ENCODE measurements around the gene GAB1.
A peak's percentile ranks its signal among the peaks of the same experiment; 100 is the strongest.

Gene GAB1

DNA sequence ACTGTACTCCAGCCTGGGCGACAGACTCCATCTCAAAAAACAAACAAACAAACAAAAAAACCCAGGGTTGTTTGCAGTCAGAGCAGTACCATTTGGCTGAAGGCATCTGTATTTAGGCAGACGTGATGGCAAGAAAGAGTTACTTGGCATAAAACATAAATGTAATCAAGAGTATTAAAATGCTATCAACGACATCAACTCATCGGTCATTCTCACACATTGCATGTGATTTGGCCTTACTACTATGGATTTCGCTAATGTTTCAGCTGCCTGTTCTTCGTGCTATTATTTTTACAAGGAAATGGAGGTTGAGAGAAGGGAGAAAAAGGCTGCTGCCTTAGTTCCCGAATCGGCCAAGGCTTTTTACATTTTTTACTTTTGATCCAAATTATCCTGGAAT is 161.3 kb downstream of the GAB1 start:
- H3K4me3 ChIP-seq = no peak overlapping the region
- no peaks in the 10 kb centered on the region for H3K4me1 ChIP-seq
- H3K27me3 ChIP-seq (ENCODE audit: low read depth) = no peaks in the 10 kb centered on the region
- H3K36me3 ChIP-seq (replicated peaks) = no peaks in the 10 kb centered on the region
- no peak for DNase-seq (ENCODE audit: low spot score in 2 of 2)
- H3K9me3 ChIP-seq = no peaks in the 10 kb centered on the region
- in situ Hi-C loops (cut with MboI; ENCODE audit: low sequenced_read_pairs) = no loop called here

DNA sequence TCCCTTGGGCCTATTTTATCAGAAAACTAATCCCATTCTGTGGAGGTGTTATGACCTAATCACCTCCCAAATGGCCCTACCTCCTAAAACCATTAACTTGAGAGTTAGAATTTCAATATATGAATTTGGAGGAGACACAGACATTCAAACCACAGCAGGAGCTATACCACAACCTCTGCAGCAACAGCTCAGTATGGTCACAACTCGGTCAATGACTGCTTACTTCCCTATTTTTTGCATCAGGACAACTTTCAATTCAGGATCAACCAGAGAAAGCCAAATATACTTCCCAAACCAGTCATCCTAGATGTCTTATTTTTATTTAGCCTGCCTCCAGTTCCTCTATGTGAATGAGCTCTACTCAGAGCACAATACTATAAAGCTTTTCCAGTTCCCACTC is 165.6 kb downstream of the GAB1 start:
- no peaks in the 10 kb centered on the region for H3K4me1 ChIP-seq
- no peaks in the 10 kb centered on the region for H3K9me3 ChIP-seq
- H3K36me3 ChIP-seq (replicated peaks) = no peaks in the 10 kb centered on the region
- no peaks in the 10 kb centered on the region for H3K27me3 ChIP-seq (ENCODE audit: low read depth)
- DNase-seq (ENCODE audit: low spot score in 2 of 2) = no peak
- H3K4me3 ChIP-seq = no peak overlapping the region
- in situ Hi-C loops (cut with MboI; ENCODE audit: low sequenced_read_pairs) = loop anchor here (25.0 kb wide), 1 partner anchor 315 kb away; the partner anchor contains the start of gene USP38

DNA sequence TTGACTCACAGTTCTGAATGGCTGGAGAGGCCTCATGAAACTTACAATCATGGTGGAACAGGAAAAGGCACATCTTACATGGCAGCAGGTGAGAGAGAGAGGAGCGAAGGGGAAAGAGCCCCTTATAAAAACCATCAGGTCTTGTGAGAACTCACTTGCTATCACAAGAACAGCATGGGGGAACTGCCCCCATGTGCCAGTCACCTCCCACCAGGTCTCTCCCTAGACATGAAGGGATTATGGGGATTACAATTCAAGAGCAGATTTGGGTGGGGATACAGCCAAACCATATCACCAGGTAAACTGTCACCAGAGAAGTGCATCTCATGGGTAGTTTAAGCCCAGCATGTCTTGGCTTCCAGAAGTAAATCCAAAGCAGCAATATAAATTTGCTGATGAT is 169.4 kb downstream of the GAB1 start:
- Histone ChIP-seq H3K4me3 (no peak overlapping the region), H3K4me1 (peaks cover 10% of the 10 kb centered on the region), H3K9me3 (no peaks in the 10 kb centered on the region), H3K27me3 (ENCODE audit: low read depth) (no peaks in the 10 kb centered on the region), H3K36me3 (replicated peaks) (no peaks in the 10 kb centered on the region)
- no peak for DNase-seq (ENCODE audit: low spot score in 2 of 2)
- in situ Hi-C loops (cut with MboI; ENCODE audit: low sequenced_read_pairs) = loop anchor here (25.0 kb wide), 1 partner anchor 319 kb away; the partner anchor contains the start of gene USP38

DNA sequence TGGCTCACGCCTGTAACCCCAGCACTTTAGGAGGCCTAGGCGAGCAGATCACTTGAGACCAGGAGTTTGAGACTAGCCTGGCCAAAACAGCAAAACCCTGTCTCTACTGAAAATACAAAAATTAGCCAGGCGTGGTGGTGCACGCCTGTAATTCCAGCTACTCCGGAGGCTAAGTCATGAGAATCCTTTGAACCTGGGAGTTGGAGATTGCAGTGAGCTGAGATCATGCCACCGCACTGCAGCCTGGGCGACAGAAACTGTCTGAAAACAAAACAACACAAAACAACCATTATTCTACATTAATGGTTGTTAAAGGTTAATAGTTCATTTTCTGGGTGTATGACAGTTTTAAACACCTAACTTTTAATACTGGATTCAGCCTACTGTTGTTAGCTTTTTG is 175.2 kb downstream of the GAB1 start:
- Histone ChIP-seq H3K9me3 (no peaks in the 10 kb centered on the region), H3K4me1 (peaks cover 28% of the 10 kb centered on the region), H3K36me3 (replicated peaks) (no peaks in the 10 kb centered on the region), H3K27me3 (ENCODE audit: low read depth) (no peaks in the 10 kb centered on the region), H3K4me3 (no peak overlapping the region)
- DNase-seq (ENCODE audit: low spot score in 2 of 2) = no peak
- in situ Hi-C loops (cut with MboI; ENCODE audit: low sequenced_read_pairs) = loop anchor here (25.0 kb wide), 1 partner anchor 325 kb away; the partner anchor contains the start of gene USP38

DNA sequence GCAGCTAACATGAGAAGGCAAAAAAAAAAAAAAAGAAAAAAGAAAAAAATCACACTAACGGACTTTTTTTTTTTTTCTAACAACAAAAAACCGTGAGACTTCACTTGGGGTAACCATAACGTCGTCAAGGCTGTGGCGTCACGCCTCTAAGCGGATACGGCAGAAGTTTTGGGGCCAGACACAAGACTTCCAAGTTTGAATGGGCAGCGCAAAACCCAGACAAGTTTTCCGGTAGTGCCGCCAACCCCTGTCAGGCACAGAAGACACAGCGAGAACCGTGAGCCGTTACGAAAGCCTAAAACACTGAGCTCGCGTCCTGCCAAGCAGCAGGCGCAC is 176.3 kb downstream of the GAB1 start:
- Histone ChIP-seq H3K4me3 (peak overlapping the region; percentile 85), H3K36me3 (replicated peaks) (peaks cover 8% of the 10 kb centered on the region; the same call in 1 of the 2 replicates), H3K27me3 (ENCODE audit: low read depth) (no peaks in the 10 kb centered on the region), H3K4me1 (peaks cover 28% of the 10 kb centered on the region), H3K9me3 (no peaks in the 10 kb centered on the region)
- in situ Hi-C loops (cut with MboI; ENCODE audit: low sequenced_read_pairs) = loop anchor here (25.0 kb wide), 1 partner anchor 326 kb away; the partner anchor contains the start of gene USP38
- no peak for DNase-seq (ENCODE audit: low spot score in 2 of 2)

DNA sequence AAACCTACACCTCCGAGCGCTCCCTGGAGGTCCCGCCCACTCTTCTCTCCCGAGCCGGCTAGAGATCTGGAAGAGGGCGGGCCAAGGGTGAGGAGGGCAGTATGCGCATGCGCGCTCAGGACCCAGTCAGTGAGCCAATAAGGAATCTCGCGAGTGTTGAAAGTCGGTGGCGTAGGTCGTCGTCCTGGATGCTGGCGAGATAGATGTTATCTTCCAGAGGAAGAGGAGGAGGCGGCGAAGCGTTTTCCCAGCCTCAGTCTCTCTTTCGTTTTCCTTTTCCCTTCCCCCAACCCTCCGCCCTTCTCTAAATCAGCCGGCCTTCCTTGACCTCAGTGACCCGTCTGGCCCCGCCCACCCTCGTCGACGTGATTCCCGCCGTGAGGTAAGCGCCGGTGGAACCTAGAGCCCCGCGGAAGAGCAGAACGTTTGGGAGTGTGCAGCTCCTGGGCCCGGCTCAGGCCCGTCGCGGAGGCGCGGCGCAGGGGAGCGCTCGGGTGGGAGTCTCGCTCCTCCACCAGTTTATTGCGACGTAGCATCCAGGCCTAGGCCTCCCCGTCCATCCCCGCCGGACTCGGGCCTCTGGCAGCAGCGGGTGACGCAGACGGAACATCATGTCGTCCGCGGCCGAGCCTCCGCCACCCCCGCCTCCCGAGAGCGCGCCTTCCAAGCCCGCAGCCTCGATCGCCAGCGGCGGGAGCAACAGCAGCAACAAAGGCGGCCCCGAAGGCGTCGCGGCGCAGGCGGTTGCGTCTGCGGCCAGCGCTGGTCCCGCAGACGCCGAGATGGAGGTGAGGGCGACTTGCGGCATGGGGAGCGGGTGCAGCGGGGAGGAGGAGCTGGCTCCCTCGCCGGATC is 176.9 kb downstream of the GAB1 start, which contains the start of gene SMARCA5:
SMARCA5 (plus strand) TSS at position 389 of the 855 bp plus-strand sequence; CDS start at position 612, 223 bp downstream.
- H3K27me3 ChIP-seq (ENCODE audit: low read depth) = no peaks in the 10 kb centered on the region
- H3K36me3 ChIP-seq (replicated peaks) = peaks cover 12% of the 10 kb centered on the region
- no peaks in the 10 kb centered on the region for H3K9me3 ChIP-seq
- peak; percentile 97 to 99 for DNase-seq (ENCODE audit: low spot score in 2 of 2)
- peak within 1 kb of the TSS; percentile 85 for H3K4me3 ChIP-seq
- H3K4me1 ChIP-seq = peaks cover 28% of the 10 kb centered on the region
- in situ Hi-C loops (cut with MboI; ENCODE audit: low sequenced_read_pairs) = loop anchor here (25.0 kb wide), 1 partner anchor 326 kb away; the partner anchor contains the start of gene USP38

DNA sequence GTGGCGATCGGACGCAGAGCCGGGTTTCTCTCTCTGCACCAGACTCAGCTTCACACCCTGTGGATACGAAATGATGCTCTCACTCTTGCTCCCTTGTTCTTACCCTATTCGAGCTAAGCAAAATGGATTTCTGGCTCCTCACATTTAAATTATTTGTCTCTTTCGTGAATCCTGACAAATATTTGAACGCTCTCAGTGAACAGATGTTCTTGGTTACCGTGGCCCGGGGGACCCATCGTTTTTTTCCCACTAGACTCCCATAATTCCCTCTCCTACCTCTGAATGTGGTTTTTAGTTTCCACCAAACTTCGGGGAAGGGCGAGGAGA is 177.5 kb downstream of the GAB1 start:
- Histone ChIP-seq H3K36me3 (replicated peaks) (peaks cover 18% of the 10 kb centered on the region), H3K4me1 (peaks cover 28% of the 10 kb centered on the region), H3K4me3 (peak overlapping the region; percentile 85), H3K27me3 (ENCODE audit: low read depth) (no peaks in the 10 kb centered on the region), H3K9me3 (no peaks in the 10 kb centered on the region)
- no peak for DNase-seq (ENCODE audit: low spot score in 2 of 2)
- in situ Hi-C loops (cut with MboI; ENCODE audit: low sequenced_read_pairs) = loop anchor here (25.0 kb wide), 1 partner anchor 327 kb away; the partner anchor contains the start of gene USP38

DNA sequence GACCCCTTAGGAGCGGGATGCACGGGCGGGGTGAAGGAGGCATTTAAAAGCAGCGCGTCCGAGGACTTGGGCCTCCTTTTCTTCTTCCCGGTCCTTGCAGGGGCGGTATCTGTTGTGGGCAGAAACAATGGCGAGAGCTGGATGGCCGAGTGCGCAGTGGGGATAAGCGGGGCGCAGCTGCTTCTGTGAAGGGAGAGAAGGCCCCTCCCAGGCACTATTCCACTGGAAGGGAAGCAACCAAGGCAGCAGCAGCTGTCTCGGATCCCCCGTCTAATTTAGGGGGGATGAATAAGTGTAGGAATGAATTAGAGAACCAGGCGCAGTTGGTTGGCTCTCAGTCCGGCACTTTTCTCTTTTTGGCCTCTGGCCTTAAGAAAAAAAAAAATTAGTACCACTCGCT is 177.8 kb downstream of the GAB1 start:
- DNase-seq (ENCODE audit: low spot score in 2 of 2) = peak; percentile 65 to 77
- in situ Hi-C loops (cut with MboI; ENCODE audit: low sequenced_read_pairs) = loop anchor here (25.0 kb wide), 1 partner anchor 327 kb away; the partner anchor contains the start of gene USP38
- no peaks in the 10 kb centered on the region for H3K27me3 ChIP-seq (ENCODE audit: low read depth)
- peaks cover 27% of the 10 kb centered on the region for H3K4me1 ChIP-seq
- H3K9me3 ChIP-seq = no peaks in the 10 kb centered on the region
- peaks cover 21% of the 10 kb centered on the region for H3K36me3 ChIP-seq (replicated peaks)
- H3K4me3 ChIP-seq = peak overlapping the region; percentile 85

DNA sequence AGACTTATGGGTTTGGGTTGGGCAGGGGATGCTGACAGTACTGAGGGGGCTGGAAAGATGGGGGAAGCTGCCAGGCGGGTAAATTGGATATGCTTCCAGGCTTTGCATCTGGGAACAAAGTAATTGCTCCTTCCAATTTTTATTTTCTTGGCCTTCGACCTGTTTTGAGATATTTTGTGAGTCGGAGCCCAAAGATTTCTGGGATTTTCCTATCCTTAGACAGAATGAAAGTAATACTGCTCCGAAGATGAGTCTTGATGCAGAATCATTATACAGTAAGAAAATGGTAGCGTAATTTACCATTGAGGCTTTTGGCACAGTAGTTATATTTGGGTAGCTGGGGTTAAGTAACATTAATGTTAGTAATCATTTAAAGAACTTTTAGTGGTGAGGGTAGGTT is 178.2 kb downstream of the GAB1 start:
- H3K4me1 ChIP-seq = peaks cover 23% of the 10 kb centered on the region
- peak overlapping the region; percentile 85 for H3K4me3 ChIP-seq
- peaks cover 25% of the 10 kb centered on the region for H3K36me3 ChIP-seq (replicated peaks)
- DNase-seq (ENCODE audit: low spot score in 2 of 2) = no peak
- in situ Hi-C loops (cut with MboI; ENCODE audit: low sequenced_read_pairs) = loop anchor here (25.0 kb wide), 1 partner anchor 328 kb away; the partner anchor contains the start of gene USP38
- H3K9me3 ChIP-seq = no peaks in the 10 kb centered on the region
- H3K27me3 ChIP-seq (ENCODE audit: low read depth) = no peaks in the 10 kb centered on the region

DNA sequence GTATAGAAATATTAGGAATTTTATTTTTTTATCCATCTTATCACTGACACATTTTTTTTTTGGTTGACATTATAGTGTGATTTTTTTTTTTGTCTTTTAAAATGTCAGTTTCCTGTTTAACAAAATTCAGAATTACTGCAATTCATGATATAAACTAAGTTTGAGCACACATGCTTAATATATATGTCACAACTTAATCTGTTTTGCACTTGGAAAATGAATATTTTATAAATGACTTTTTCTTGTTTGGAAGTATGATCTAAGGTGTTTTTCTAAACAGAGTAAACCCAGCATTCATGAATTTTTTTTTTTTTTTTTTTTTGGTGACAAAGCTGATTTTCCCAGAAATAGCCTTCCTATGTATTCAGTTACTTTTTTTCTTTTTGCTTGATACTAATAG is 179.2 kb downstream of the GAB1 start:
- no peak for DNase-seq (ENCODE audit: low spot score in 2 of 2)
- Histone ChIP-seq H3K4me1 (peaks cover 19% of the 10 kb centered on the region), H3K4me3 (peak overlapping the region; percentile 85; the same call in 1 of the 2 replicates), H3K27me3 (ENCODE audit: low read depth) (no peaks in the 10 kb centered on the region), H3K9me3 (no peaks in the 10 kb centered on the region), H3K36me3 (replicated peaks) (peaks cover 34% of the 10 kb centered on the region)
- in situ Hi-C loops (cut with MboI; ENCODE audit: low sequenced_read_pairs) = loop anchor here (25.0 kb wide), 1 partner anchor 329 kb away; the partner anchor contains the start of gene USP38

DNA sequence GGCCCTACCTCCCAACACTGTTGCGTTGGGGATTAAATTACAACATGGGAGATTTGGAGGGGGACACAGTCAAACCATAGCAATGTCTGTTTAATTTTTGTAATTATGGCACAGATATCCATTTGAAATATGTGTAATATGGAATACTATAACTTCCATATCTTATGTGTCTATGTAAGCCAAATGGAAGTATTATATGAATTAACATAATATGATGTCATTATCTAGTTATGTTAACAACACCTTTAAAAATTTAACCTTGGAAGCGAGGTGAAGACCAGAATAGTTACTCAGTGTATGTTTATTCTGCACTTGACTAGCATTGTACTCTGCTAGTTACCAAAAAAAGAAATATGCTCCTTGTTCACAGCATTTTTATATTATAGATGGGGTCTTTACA is 181.1 kb downstream of the GAB1 start:
- no peak for DNase-seq (ENCODE audit: low spot score in 2 of 2)
- H3K36me3 ChIP-seq (replicated peaks) = peaks cover 50% of the 10 kb centered on the region
- in situ Hi-C loops (cut with MboI; ENCODE audit: low sequenced_read_pairs) = loop anchor here (25.0 kb wide), 1 partner anchor 330 kb away; the partner anchor contains the start of gene USP38
- H3K4me1 ChIP-seq = peaks cover 15% of the 10 kb centered on the region
- no peaks in the 10 kb centered on the region for H3K9me3 ChIP-seq
- no peak overlapping the region for H3K4me3 ChIP-seq
- H3K27me3 ChIP-seq (ENCODE audit: low read depth) = no peaks in the 10 kb centered on the region
